GM19438 (cell line): Measurements from ENCODE around the gene BLACAT1.

Experiments
- ATAC-seq: cut with Tn5 transposase; IDR thresholded peaks from one replicate; pipeline ENCODE4 v1.9.1; 2021; ENCODE audit warnings: low read depth; ENCODE audit not compliant: unreplicated experiment

The BLACAT1 gene

GRCh38 chr1:205455581-205456382 is at the start of gene BLACAT1:
BLACAT1 (minus strand) TSS chr1:205456045.
- ATAC-seq, result no peak

DNA sequence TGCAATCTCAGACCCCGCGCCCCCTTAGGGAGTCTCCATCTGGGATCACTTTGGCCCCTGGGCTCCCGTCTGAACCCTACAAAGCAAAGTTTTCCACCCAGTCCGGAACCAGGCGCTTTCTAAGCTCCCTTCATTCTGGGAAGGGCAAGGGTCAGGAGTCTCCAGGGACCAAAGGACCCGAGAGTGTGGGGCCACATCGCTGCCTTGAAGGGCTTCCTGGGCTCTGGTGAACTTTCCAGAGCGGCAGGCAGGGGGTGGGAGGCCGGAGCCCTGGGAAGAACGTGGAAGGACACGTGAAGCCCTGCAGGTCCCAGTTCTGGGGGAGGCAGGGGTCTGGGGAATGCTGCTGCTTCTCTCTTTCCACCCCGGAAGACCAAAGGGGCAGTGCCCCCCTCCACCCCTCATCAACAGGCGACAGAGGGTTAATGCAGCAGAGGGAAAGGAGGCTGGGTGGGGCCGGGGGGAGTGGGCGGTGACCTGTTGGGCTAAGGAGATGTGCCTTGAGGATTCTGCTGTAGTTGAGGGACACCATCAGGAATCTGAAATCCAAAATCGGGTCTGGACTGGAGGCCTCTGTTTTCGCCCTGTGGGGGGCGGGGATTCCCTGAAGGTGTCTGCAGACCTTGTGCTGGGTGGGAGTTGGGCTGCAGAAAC is 49.4 kb upstream of the BLACAT1 start:
- ATAC-seq, result no peak

GRCh38 chr1:205504311-205505075 is 48.6 kb upstream of the BLACAT1 start, which contains the start of gene CDK18:
CDK18 (plus strand) TSS chr1:205504669; CDS start chr1:205523168, 18,499 bp downstream.
- ATAC-seq, result no peak

GRCh38 chr1:205502992-205503391 is 47.1 kb upstream of the BLACAT1 start:
- ATAC-seq, result no peak

DNA sequence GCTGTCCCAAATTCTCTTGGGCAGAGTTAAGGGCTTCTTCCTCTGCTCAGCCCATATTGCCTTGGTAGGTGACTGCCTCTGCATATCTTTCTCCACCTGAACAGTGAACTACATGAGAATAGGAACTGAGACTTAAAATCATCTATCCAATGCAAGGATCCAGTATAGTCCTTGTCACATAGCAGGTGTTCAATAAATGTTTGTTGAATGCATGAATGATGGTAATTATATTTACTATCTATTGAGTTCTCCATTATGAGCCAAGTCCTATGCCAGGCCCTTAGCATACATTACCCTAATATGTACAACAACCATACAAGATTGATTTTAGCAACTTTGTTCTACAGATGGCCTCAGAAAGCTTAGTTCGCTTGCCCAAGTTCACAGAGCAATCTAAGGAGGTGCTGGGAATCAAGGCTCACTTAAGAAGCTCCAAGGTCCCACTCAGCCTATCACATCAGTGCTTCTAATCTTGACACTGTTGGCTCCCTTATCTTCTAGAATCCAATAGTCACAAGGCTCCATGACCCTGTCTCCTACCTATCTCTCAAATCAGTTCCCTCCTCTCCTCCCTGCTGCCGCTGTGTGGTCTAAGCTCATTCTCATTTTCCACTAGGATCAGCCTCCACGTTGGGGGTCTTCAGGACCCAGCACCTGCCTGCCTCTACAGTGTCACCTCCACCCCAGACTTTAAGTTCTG is 46.4 kb upstream of the BLACAT1 start:
- ATAC-seq, result no peak

GRCh38 chr1:205500240-205501233 is 44.7 kb upstream of the BLACAT1 start:
- no peak for ATAC-seq

- ATAC-seq, result no peak
Measured at GRCh38 chr1:205499789-205500188, 43.9 kb upstream of the BLACAT1 start.

- no peak for ATAC-seq
Measured at GRCh38 chr1:205497351-205497750, 41.5 kb upstream of the BLACAT1 start.

- no peak for ATAC-seq
Measured at GRCh38 chr1:205496661-205497060, 40.8 kb upstream of the BLACAT1 start.

GRCh38 chr1:205495237-205495823 is 39.5 kb upstream of the BLACAT1 start:
- no peak for ATAC-seq

- no peak for ATAC-seq
Measured at GRCh38 chr1:205494115-205494514, 38.3 kb upstream of the BLACAT1 start.

- no peak for ATAC-seq
Measured at GRCh38 chr1:205493241-205494085, 37.6 kb upstream of the BLACAT1 start.

GRCh38 chr1:205492774-205493173 is 36.9 kb upstream of the BLACAT1 start:
- no peak for ATAC-seq

- no peak for ATAC-seq
Measured at GRCh38 chr1:205492201-205492667, 36.4 kb upstream of the BLACAT1 start.

DNA sequence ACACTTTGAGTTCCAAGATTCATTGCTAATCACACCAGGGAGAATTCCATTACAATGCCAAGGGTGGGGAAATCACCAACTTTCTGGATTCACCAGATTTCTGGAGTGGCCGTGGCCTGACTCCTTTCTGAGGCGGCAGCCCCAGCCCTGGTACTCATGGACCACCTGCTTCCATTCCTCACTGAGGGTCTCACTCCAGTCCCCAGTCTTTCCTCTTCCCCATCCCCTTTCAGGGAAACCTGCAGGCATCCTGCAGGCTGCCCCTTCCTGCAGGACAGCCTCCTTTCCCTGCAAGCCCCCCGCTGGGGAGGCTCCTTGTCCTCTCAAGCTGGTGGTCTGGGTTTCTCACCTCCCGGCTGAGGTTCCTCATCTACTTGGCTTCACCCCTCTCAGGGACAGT is 35.9 kb upstream of the BLACAT1 start:
- ATAC-seq, result no peak

DNA sequence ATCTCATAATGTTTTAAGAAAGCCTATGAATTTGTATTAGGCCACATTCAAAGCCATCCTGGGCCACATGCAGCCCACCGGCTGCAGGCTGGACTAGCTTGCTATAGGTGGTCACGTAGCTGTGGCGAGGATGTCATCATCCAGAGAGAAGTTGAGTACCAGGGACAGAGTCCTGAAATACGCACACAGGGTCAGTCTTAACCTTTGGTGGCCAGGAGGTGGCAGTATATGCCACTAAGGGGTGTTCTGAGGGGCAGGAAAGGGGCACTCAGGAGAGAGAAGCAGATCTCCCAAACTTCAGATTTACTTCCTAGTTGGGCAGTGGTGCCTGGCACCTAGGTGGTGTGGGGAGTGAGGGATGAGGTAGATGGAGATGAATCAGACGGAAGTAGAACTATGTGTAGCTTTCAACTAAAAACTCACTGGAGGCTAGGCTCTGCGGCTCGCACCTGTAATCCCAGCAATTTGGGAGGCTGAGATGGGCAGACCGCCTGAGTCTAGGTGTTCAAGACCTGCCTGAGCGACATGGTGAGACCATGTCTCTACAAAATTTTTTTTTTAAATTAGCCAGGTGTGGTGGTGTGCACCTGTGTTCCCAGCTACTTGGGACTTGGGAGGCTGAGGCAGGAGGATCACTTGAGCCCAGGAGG is 32.4 kb upstream of the BLACAT1 start:
- ATAC-seq, result no peak

DNA sequence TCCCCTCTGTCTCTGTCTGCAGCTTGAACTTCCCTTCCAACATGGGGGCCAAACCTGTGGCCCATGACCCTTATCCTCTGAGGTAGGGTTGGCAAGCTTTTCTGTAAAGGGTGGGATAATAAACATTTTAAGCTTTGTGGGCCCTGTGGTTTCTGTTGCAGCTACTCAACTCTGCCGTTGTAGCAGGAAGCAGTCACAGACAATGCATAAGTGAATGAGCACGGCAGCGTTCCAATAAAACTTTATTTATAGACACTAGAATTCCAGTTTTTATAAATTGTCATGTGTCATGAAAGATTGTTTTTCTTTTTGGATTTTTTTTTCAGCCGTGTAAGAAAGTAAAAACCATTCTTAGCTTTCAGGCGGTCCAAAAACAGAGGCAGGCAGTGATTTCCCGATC is 30.4 kb upstream of the BLACAT1 start:
- no peak for ATAC-seq
